Mesenchymal stem cell (in vitro differentiated cells and primary cell): ENCODE measurements around the gene SDF2. TPM values are rescaled to one million over a fixed set of nuclear protein-coding genes. Genes with fewer than 3 reads are reported as not detected.

Experiments
- DNase-seq: peaks from one replicate; pipeline ENCODE4 v3.0.0-alpha.2; 2013
- H2AFZ ChIP-seq: one replicate; pipeline ENCODE4 v1.6.1; 2013; ENCODE audit warnings: low read depth, mild to moderate bottlenecking, control low read depth, inconsistent platforms, low read length, moderate library complexity
- H2AK5ac ChIP-seq: 2 replicates; pipeline ENCODE4 v1.6.1; 2013; ENCODE audit warnings: low read length, moderate library complexity, mild to moderate bottlenecking, inconsistent platforms; ENCODE audit not compliant: severe bottlenecking
- H2BK120ac ChIP-seq: one replicate; pipeline ENCODE4 v1.6.1; 2013; ENCODE audit warnings: low read depth, mild to moderate bottlenecking, inconsistent platforms, low read length, moderate library complexity
- H2BK12ac ChIP-seq, 2 experiments: one replicate each; pipeline ENCODE4 v1.6.1; 2013; ENCODE audit warnings: inconsistent platforms in 2 of 2, low read length in 2 of 2, mild to moderate bottlenecking in 2 of 2, moderate library complexity in 2 of 2, control low read depth in 1 of 2
- H2BK15ac ChIP-seq: one replicate; pipeline ENCODE4 v1.6.1; 2013; ENCODE audit warnings: mild to moderate bottlenecking, low read depth, inconsistent platforms; ENCODE audit not compliant: poor library complexity, severe bottlenecking
- H2BK5ac ChIP-seq: 2 replicates; pipeline ENCODE4 v1.6.1; 2013; ENCODE audit warnings: low read depth, mild to moderate bottlenecking, low read length, control low read depth, inconsistent platforms; ENCODE audit not compliant: poor library complexity, severe bottlenecking
- H3K14ac ChIP-seq, 2 experiments: one replicate each; pipeline ENCODE4 v1.6.1; 2013; ENCODE audit warnings: inconsistent platforms in 2 of 2, low read length in 2 of 2, control low read depth in 1 of 2, mild to moderate bottlenecking in 1 of 2, moderate library complexity in 1 of 2
- H3K18ac ChIP-seq, 2 experiments: one replicate each; pipeline ENCODE4 v1.6.1; 2013; ENCODE audit warnings: inconsistent platforms in 2 of 2, low read length in 2 of 2, control low read depth in 1 of 2, low read depth in 1 of 2, mild to moderate bottlenecking in 1 of 2
- H3K23ac ChIP-seq, 2 experiments: one replicate each; pipeline ENCODE4 v1.6.1; 2013; ENCODE audit warnings: inconsistent platforms in 2 of 2, low read length in 2 of 2, mild to moderate bottlenecking in 2 of 2, moderate library complexity in 2 of 2, control low read depth in 1 of 2
- H3K27ac ChIP-seq: 2 replicates; pipeline ENCODE4 v1.5.1; 2013; ENCODE audit warnings: mild to moderate bottlenecking, moderate library complexity, low read length, control low read depth, inconsistent platforms; ENCODE audit not compliant: poor library complexity, severe bottlenecking
- H3K27me3 ChIP-seq, 2 experiments: 2 replicates each; pipeline versions ENCODE4 v1.6.1 to v1.7.0; 2013; ENCODE audit warnings: low read length in 2 of 2, mild to moderate bottlenecking in 2 of 2, moderate library complexity in 2 of 2, control low read depth in 1 of 2, inconsistent platforms in 1 of 2; ENCODE audit not compliant: control insufficient read depth in 1 of 2, insufficient read depth in 1 of 2
- H3K36me3 ChIP-seq, 2 experiments: 2 replicates each; pipeline versions ENCODE4 v1.6.1 to v1.7.0; 2013; ENCODE audit warnings: low read length in 2 of 2, control low read depth in 1 of 2, inconsistent platforms in 1 of 2, low read depth in 1 of 2, mild to moderate bottlenecking in 1 of 2; ENCODE audit not compliant: insufficient read depth in 2 of 2, control insufficient read depth in 1 of 2
- H3K4ac ChIP-seq, 2 experiments: one replicate each; pipeline ENCODE4 v1.6.1; 2013; ENCODE audit warnings: inconsistent platforms in 2 of 2, low read length in 2 of 2, mild to moderate bottlenecking in 2 of 2, moderate library complexity in 2 of 2, control low read depth in 1 of 2, low read depth in 1 of 2
- H3K4me1 ChIP-seq: 2 replicates; pipeline ENCODE4 v1.6.1; 2013; ENCODE audit warnings: low read depth, low read length, control low read depth; ENCODE audit not compliant: control insufficient read depth, insufficient read depth
- H3K4me2 ChIP-seq: 2 replicates; pipeline ENCODE4 v1.6.1; 2013; ENCODE audit warnings: low read length, mild to moderate bottlenecking, inconsistent platforms; ENCODE audit not compliant: poor library complexity, severe bottlenecking
- H3K4me3 ChIP-seq, 2 experiments: 2 replicates each; pipeline versions ENCODE4 v1.5.1 to v1.7.0; 2013; ENCODE audit warnings: low read length in 2 of 2, mild to moderate bottlenecking in 2 of 2, control low read depth in 1 of 2, low read depth in 1 of 2; ENCODE audit not compliant: insufficient read depth in 1 of 2
- H3K79me1 ChIP-seq: replicated peaks from 2 replicates; pipeline ENCODE4 v1.6.1; 2013; ENCODE audit warnings: mild to moderate bottlenecking, control low read depth, low read length, inconsistent platforms; ENCODE audit not compliant: poor library complexity, severe bottlenecking
- H3K9ac ChIP-seq: 2 replicates; pipeline ENCODE4 v1.7.0; 2013; ENCODE audit warnings: mild to moderate bottlenecking, low read length, moderate library complexity
- H3K9me3 ChIP-seq: 2 replicates; pipeline ENCODE4 v1.7.0; 2013; ENCODE audit warnings: mild to moderate bottlenecking, low read length; ENCODE audit not compliant: control insufficient read depth
- H4K8ac ChIP-seq: one replicate; pipeline ENCODE4 v1.6.1; 2013; ENCODE audit warnings: inconsistent platforms, mild to moderate bottlenecking, low read length, moderate library complexity
- H4K91ac ChIP-seq: one replicate; pipeline ENCODE4 v1.6.1; 2013; ENCODE audit warnings: mild to moderate bottlenecking, low read length, inconsistent platforms
- WGBS: methylation state at CpG from one replicate; pipeline ENCODE4 v1.1.7; 2013; ENCODE audit warnings: mixed read lengths; 5-methylcytosine and 5-hydroxymethylcytosine counted together
- polyA plus RNA-seq, 2 experiments: library from polyadenylated mRNA; stranded (reverse); fragments of 200-250 nt; gene quantifications; one replicate each; pipeline ENCODE4 v1.2.3, GENCODE V29; 2013

The SDF2 gene, protein sequence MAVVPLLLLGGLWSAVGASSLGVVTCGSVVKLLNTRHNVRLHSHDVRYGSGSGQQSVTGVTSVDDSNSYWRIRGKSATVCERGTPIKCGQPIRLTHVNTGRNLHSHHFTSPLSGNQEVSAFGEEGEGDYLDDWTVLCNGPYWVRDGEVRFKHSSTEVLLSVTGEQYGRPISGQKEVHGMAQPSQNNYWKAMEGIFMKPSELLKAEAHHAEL
- 91.1 TPM for polyA plus RNA-seq (2013, experiment 1 of 2)
- 93.4 TPM for polyA plus RNA-seq (2013, experiment 2 of 2)

DNA sequence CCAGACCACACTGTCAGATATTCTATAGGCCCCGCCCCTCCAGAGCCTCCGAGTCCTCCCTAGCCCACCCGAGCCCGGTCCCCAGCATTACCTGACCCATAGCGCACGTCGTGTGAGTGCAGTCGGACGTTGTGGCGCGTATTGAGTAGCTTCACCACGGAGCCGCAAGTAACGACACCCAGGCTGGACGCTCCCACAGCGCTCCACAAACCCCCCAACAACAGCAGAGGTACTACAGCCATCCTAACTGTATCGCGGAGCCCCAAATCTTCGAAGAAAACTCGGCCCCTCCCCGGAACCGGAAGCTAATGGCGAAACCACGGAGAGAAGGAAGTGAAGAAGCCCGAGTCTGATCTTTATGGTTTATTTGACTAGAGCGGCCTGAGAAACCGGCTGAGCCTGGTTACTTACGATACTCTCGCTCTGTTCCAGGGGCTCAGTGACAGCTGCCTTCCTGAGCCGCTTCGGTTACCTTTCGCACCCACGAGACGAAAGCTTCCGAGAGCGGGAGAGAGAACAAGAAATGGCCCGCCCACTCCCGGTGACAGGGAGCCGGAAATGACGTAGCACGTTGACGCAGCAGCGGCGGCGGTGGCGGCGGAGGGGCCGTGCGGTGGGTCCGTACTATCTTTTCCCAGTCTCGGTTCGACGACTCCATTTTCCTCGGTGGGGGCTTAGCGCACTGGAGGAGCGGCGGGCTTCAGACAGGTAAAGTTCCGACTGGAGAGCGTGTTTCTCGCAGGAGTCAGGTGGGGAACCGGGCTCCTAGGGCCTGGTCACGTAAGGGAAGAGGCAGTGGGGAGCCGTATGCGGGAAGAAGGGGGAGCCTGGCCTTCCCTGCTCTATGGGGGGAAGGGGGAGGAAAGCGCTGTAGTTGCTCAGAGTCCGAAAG lies at the start of gene SDF2, which contains the start of gene SUPT6H:
TSS of gene SDF2 (minus strand) at position 272 of the 892 bp plus-strand sequence. CDS start at position 242, 30 bp downstream.
TSS of gene SUPT6H (plus strand) at position 571 of the 892 bp plus-strand sequence. CDS start 11,197 bp downstream, outside the sequence.
- Histone ChIP-seq H4K8ac (peak within 1 kb of the TSS; percentile 92), H3K36me3 (peaks cover 34% of the 10 kb centered on the region in 2 experiments), H3K14ac (peak within 1 kb of the TSS in 1 of 2 experiments; percentile 97), H4K91ac (peak within 1 kb of the TSS; percentile 90), H2BK5ac (peak within 1 kb of the TSS; percentile 85), H3K27me3 (no peaks in the 10 kb centered on the region), H3K9ac (peak within 1 kb of the TSS; percentile 98), H3K4me2 (peak within 1 kb of the TSS; percentile 85), H2BK12ac (peak within 1 kb of the TSS in 1 of 2 experiments; percentile 57), H3K4me1 (peaks cover 7% of the 10 kb centered on the region), H3K18ac (peak within 1 kb of the TSS; percentile 94 to 96), H2AK5ac (no peak within 1 kb of the TSS), H3K79me1 (peaks cover 3% of the 10 kb centered on the region), H3K4me3 (peak within 1 kb of the TSS; percentile 92 to 95), H2BK15ac (peak within 1 kb of the TSS; percentile 76), H3K9me3 (no peaks in the 10 kb centered on the region), H3K23ac (peak within 1 kb of the TSS; percentile 12 to 98), H2AFZ (peak within 1 kb of the TSS; percentile 84), H2BK120ac (peak within 1 kb of the TSS; percentile 86), H3K4ac (peak within 1 kb of the TSS; percentile 67 to 91), H3K27ac (peak within 1 kb of the TSS; percentile 95)
- WGBS: under 1% methylated on average over 65 of the region's 66 CpGs
- DNase-seq: peak; percentile 94

DNA sequence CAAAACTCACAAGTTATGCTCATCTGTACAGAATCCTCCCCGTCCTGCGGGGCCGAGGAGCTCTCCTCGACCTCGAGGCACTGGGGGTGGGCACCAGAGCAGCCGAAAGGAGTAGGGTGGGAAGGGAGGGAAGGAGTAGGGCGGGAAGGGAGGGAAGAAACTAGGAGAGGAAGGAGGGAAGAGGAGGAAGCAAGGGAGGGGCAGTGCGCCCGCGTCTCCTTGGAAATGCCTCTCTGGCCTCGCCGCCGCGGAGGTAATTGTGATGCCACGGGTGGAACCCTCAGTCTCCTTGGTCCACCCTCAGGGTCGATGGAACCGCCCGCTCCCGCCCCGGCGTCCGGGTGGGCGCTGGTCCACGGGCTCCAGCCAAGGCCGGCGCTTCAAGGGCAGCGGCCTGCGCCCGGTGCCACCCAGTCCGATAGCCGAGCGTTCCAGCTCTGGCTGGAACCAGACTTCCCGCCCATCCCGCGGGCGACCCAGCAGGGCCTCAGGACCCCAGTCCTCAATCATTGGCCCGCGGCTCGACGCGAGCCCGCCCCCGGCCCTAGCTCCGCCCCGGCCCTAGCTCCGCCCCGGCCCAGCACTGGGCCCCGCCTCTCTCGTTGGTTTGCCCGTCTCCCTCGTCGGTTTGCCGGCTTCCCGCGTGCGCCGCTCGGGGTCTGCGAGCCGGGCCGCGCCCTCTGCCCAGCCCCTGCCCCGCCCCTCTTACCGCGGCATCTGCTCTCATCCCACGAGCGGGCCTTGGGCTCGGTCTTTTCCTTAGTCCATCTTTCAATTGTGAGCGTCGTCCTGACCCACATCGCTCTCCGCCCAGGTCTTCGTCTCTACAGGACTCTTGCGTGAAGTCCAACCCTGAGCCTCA lies 49.4 kb upstream of the SDF2 start:
- no peak overlapping the region for H2BK5ac ChIP-seq
- H3K18ac ChIP-seq: peak overlapping the region; percentile 77 to 86
- H3K4me1 ChIP-seq: peaks cover 23% of the 10 kb centered on the region
- peaks cover 16% of the 10 kb centered on the region for H3K79me1 ChIP-seq
- peak overlapping the region; percentile 90 for H4K8ac ChIP-seq
- 1% methylated on average over 67 of the region's 74 CpGs for WGBS
- H3K4me2 ChIP-seq: peak overlapping the region; percentile 84
- no peaks in the 10 kb centered on the region for H3K27me3 ChIP-seq
- H3K23ac ChIP-seq: peak overlapping the region in 1 of 2 experiments; percentile 61
- H3K4ac ChIP-seq: peak overlapping the region; percentile 71 to 92
- H3K4me3 ChIP-seq: peak overlapping the region; percentile 60 to 84
- peak overlapping the region; percentile 78 for H2BK120ac ChIP-seq
- H2BK15ac ChIP-seq: peak overlapping the region; percentile 65
- no peak overlapping the region for H2AK5ac ChIP-seq
- peak overlapping the region; percentile 73 for H4K91ac ChIP-seq
- H2AFZ ChIP-seq: peak overlapping the region; percentile 72
- H2BK12ac ChIP-seq: peak overlapping the region; percentile 30 to 37
- no peak overlapping the region for H3K14ac ChIP-seq
- no peaks in the 10 kb centered on the region for H3K9me3 ChIP-seq
- peak; percentile 90 for DNase-seq
- H3K36me3 ChIP-seq: peaks cover 39 to 46% of the 10 kb centered on the region in 2 experiments
- peak overlapping the region; percentile 63 for H3K27ac ChIP-seq
- H3K9ac ChIP-seq: peak overlapping the region; percentile 95

DNA sequence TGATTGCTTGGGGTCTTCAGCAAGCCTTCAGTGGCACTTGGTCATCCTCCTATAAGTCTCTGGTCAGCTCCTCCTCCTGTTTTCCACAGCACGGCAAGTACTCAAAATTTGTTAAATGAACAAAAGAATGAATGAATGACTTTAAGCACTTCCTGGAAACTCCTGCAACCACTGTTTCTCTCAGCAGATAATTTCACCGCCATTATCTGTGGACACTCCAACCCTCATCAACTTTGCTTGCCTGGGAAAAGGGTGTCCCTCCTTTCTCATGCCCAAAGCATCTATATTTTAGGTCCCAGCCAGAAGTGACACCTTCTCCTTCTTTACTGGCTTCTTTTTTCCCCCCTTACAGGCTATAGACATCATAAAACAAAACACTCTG lies 45.6 kb upstream of the SDF2 start:
- no peak overlapping the region for H4K8ac ChIP-seq
- no peak overlapping the region for H2BK15ac ChIP-seq
- no peak overlapping the region for H3K4me3 ChIP-seq
- H3K36me3 ChIP-seq: peaks cover 42 to 48% of the 10 kb centered on the region in 2 experiments
- H2AK5ac ChIP-seq: no peak overlapping the region
- H3K14ac ChIP-seq: no peak overlapping the region
- no peak overlapping the region for H3K18ac ChIP-seq
- no peak overlapping the region for H4K91ac ChIP-seq
- H3K9ac ChIP-seq: no peak overlapping the region
- no peak overlapping the region for H2BK5ac ChIP-seq
- H3K27ac ChIP-seq: no peak overlapping the region
- no peak overlapping the region for H2AFZ ChIP-seq
- no peaks in the 10 kb centered on the region for H3K9me3 ChIP-seq
- 98% methylated on average over 2 of the region's 2 CpGs for WGBS
- no peak overlapping the region for H2BK120ac ChIP-seq
- no peaks in the 10 kb centered on the region for H3K27me3 ChIP-seq
- H3K23ac ChIP-seq: no peak overlapping the region
- H2BK12ac ChIP-seq: no peak overlapping the region
- H3K4me2 ChIP-seq: no peak overlapping the region
- no peak for DNase-seq
- H3K4me1 ChIP-seq: peaks cover 16% of the 10 kb centered on the region
- no peak overlapping the region for H3K4ac ChIP-seq
- peaks cover 6% of the 10 kb centered on the region for H3K79me1 ChIP-seq
